K562 (cell line): ENCODE measurements around the gene CASP9. TPM values are rescaled to one million over a fixed set of nuclear protein-coding genes. Genes with fewer than 3 reads are reported as not detected.

Experiments
- ERF ChIP-seq: fragments of 450-650 bp; formaldehyde crosslinking; IDR thresholded peaks from 2 replicates; pipeline ENCODE4 v1.4.0; 2020; ENCODE audit warnings: mild to moderate bottlenecking, mixed read lengths
- MAFK ChIP-seq: IDR thresholded peaks from 2 replicates; pipeline ENCODE4 v1.6.1; 2011; ENCODE audit warnings: low read length, improper control_type of control experiment
- NCOA2 ChIP-seq, 2 experiments: fragments of 450-650 bp; IDR thresholded peaks; 2 replicates each; pipeline ENCODE4 v1.6.1; 2018; ENCODE audit warnings: mild to moderate bottlenecking in 2 of 2, moderate library complexity in 1 of 2; ENCODE audit not compliant: partially characterized antibody in 2 of 2
- NFRKB ChIP-seq: fragments of 450-650 bp; IDR thresholded peaks from 2 replicates; pipeline ENCODE4 v1.6.1; 2016; ENCODE audit warnings: low read depth
- PBX2 ChIP-seq, 2 experiments: IDR thresholded peaks in 1 of 2; conservative IDR thresholded peaks in 1 of 2; 2 replicates each; pipeline ENCODE4 v1.6.1; 2016; ENCODE audit warnings: low read depth in 2 of 2, mild to moderate bottlenecking in 1 of 2, missing compliant biosample characterization in 1 of 2, missing genetic modification characterization in 1 of 2, moderate library complexity in 1 of 2
- PRMT5 ChIP-seq: sonication (generic); formaldehyde crosslinking; IDR thresholded peaks from 2 replicates; pipeline ENCODE4 v1.5.0; 2020; ENCODE audit warnings: missing genetic modification reagents
- PTBP1 ChIP-seq: fragments of 200-400 bp; formaldehyde crosslinking; IDR thresholded peaks from 2 replicates; pipeline ENCODE4 v1.6.1; 2017; ENCODE audit warnings: low read depth, low read length
- PYGO2 ChIP-seq: fragments of 450-650 bp; IDR thresholded peaks from 2 replicates; pipeline ENCODE4 v1.6.1; 2016; ENCODE audit warnings: mild to moderate bottlenecking, missing genetic modification characterization, moderate library complexity, missing compliant biosample characterization
- RFX1 ChIP-seq: fragments of 450-650 bp; IDR thresholded peaks from 2 replicates; pipeline ENCODE4 v1.6.1; 2016; ENCODE audit warnings: mild to moderate bottlenecking, moderate library complexity
- RREB1 ChIP-seq: fragments of 250-450 bp; sonication (Bioruptor Pico); IDR thresholded peaks from 2 replicates; pipeline ENCODE4 v1.4.0; 2020
- SMAD1 ChIP-seq: fragments of 150-350 bp; IDR thresholded peaks from 2 replicates; pipeline ENCODE4 v1.6.1; 2014; ENCODE audit warnings: low read length, low read depth; ENCODE audit not compliant: partially characterized antibody
- STAT5A ChIP-seq: IDR thresholded peaks from 2 replicates; pipeline ENCODE4 v1.6.1; 2012; ENCODE audit warnings: low read length, inconsistent platforms, borderline replicate concordance
- XRCC5 ChIP-seq: fragments of 200-400 bp; formaldehyde crosslinking; IDR thresholded peaks from 2 replicates; pipeline ENCODE4 v1.6.1; 2017; ENCODE audit warnings: low read depth, mild to moderate bottlenecking, low read length
- ZKSCAN8 ChIP-seq: fragments of 200-800 bp; sonication (Bioruptor generic); IDR thresholded peaks from 2 replicates; pipeline ENCODE4 v1.6.1; 2016; ENCODE audit warnings: missing genetic modification characterization, missing compliant biosample characterization
- ZNF274 ChIP-seq: IDR thresholded peaks from 2 replicates; pipeline ENCODE4 v1.6.1; 2011; ENCODE audit warnings: low read depth, mild to moderate bottlenecking, low read length, moderate library complexity, borderline replicate concordance
- ZNF740 ChIP-seq, 3 experiments: fragments of 200-800 bp in 1 of 3; sonication (Bioruptor generic) in 1 of 3; sonication (generic) in 1 of 3; formaldehyde crosslinking in 1 of 3; IDR thresholded peaks; 2 replicates each; pipeline versions ENCODE4 v1.6.1 to v1.8.0; 2016 to 2022; ENCODE audit warnings: mild to moderate bottlenecking in 2 of 3, missing compliant biosample characterization in 2 of 3, missing genetic modification characterization in 2 of 3, missing genetic modification reagents in 1 of 3
- ZNF75A ChIP-seq: fragments of 450-650 bp; formaldehyde crosslinking; IDR thresholded peaks from 2 replicates; pipeline ENCODE4 v1.4.0; 2020; ENCODE audit warnings: mild to moderate bottlenecking
- polyA plus RNA-seq, 8 experiments: library from polyadenylated mRNA; depleted of rRNA in 4 of 8; stranded (reverse) in 5 of 8; unstranded in 3 of 8; fragments of >200 nt; fragmentation: Nextera tagmentation in 2 of 8; fragmentation: Illumina TruSeq in 1 of 8; extraction: Ambion mirVana in 2 of 8; extraction: Trizol in 1 of 8; gene quantifications; 2 replicates each; pipeline versions ENCODE4 v1.2.1 to v1.2.3, GENCODE V29; 2011 to 2014; ENCODE audit warnings: inconsistent platforms in 1 of 8, missing spikeins in 1 of 8
- total RNA-seq, 7 experiments: library from RNA; depleted of rRNA in 6 of 7; stranded (reverse); fragments of >200 nt in 6 of 7; fragmentation: Illumina TruSeq in 2 of 7; extraction: Trizol in 2 of 7; gene quantifications; 2 replicates each; pipeline versions ENCODE4 v1.2.1 to v1.2.3, GENCODE V29; 2011 to 2021; ENCODE audit warnings: low replicate concordance in 1 of 7

CASP9 gene
- total and polyA plus RNA-seq, 9 of the 15 experiments (the other 6 are each of a cell fraction or from before 2014, with no cell fraction given): 10.8 to 54.1 (median 30.7) TPM

- peak; percentile 95 for TF ChIP-seq STAT5A
- no peak for TF ChIP-seq PRMT5 (CRISPR knock-in tag)
- no peak for TF ChIP-seq PYGO2
- TF ChIP-seq SMAD1: no peak
- no peak for TF ChIP-seq PTBP1
- TF ChIP-seq ZNF740 (CRISPR knock-in tag; IDR thresholded peaks at IDR 0.05): no peak
- TF ChIP-seq ZNF740 (tag; IDR thresholded peaks at IDR 0.05): peak; percentile 40 to 63; a peak in 1 of 4 replicates
- TF ChIP-seq RFX1: peak; percentile 32; the same call in 1 of the 2 replicates
- TF ChIP-seq XRCC5: no peak
- 0 out of 2 replicates have a peak, but pooled peaks have one; percentile 35 for TF ChIP-seq ERF (CRISPR knock-in tag)
- TF ChIP-seq ZNF75A (CRISPR knock-in tag): no peak
- TF ChIP-seq ZNF274: peak; percentile 39; the same call in 1 of the 2 replicates
- peak; percentile 93 to 95 for TF ChIP-seq NCOA2 (IDR thresholded peaks at IDR 0.05; ENCODE audit: partially characterized antibody in 2 of 2)
- TF ChIP-seq ZKSCAN8 (CRISPR knock-in tag): peak; percentile 70
- TF ChIP-seq MAFK: peak; percentile 80
- no peak for TF ChIP-seq PBX2 (CRISPR knock-in tag; IDR thresholded peaks at IDR 0.05; ENCODE audit: low read depth)
- peak; percentile 99 for TF ChIP-seq PBX2 (tag; conservative IDR thresholded peaks at IDR 0.05; ENCODE audit: low read depth)
- peak; percentile 80 for TF ChIP-seq NFRKB
- TF ChIP-seq RREB1: no peak
Observed at GRCh38 chr1:15543589-15544568, 19.9 kb upstream of the CASP9 start (continued).
